ENCODE data around the gene SIRT3. TPM values are rescaled to one million over a fixed set of nuclear protein-coding genes. Genes with fewer than 3 reads are reported as not detected.

Gene SIRT3
- total and polyA plus RNA-seq, 2 of the 13 experiments (the other 11 are each of a cell fraction or from before 2014, with no cell fraction given) = 15.1 to 18.2 TPM

DNA sequence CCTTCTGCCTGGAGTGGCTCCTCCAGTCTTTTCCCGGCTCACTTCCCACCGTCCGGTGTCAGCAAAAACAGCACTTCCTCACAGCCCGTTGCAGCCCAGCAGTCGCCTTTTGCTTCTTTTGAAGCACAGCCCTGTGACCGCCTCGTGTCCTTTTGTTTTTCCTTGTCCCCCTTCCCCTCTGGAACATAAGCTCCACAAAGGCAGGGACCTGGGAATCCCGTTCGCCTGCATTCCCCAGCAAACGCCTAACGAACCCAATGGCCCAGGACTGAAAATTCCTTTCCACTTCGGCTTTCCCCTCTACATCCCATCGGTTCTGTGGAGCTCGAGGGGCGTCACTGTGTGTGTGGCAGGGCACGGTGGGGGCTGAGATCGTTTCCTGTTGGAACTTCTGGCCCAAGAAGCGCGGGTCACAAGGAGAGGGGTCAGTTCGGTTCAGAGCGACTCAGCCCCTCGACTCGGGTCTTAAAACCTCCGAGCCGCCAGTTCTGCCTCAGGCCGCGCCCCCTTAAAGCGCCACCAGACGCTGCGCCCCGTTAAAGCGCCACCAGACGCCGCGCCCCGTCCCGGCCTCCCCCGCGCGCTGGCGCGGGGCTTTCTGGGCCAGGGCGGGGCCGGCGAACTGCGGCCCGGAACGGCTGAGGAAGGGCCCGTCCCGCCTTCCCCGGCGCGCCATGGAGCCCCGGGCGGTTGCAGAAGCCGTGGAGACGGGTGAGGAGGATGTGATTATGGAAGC is 27.8 kb downstream of the SIRT3 start (continued):
- TF ChIP-seq ATM (IDR thresholded peaks at IDR 0.05; ENCODE audit: borderline replicate concordance) = no peak
- TF ChIP-seq NCOR1 (IDR thresholded peaks at IDR 0.05; ENCODE audit: borderline replicate concordance, low read length) = no peak
- no peak for TF ChIP-seq KDM3A (CRISPR knock-in tag; IDR thresholded peaks at IDR 0.05; ENCODE audit: low read depth)
- TF ChIP-seq KLF15 (CRISPR knock-in tag; IDR thresholded peaks at IDR 0.05; ENCODE audit: borderline replicate concordance) = no peak
- peak; percentile 53; the same call in 1 of the 2 replicates for TF ChIP-seq SIN3B (IDR thresholded peaks at IDR 0.05; ENCODE audit: low read length)
- TF ChIP-seq SP1 (IDR thresholded peaks at IDR 0.05) = no peak
- 0 out of 2 replicates have a peak, but pooled peaks have one; percentile 16 for TF ChIP-seq SP1 (CRISPR knock-in tag; IDR thresholded peaks at IDR 0.05)
- TF ChIP-seq, protein P1, sequence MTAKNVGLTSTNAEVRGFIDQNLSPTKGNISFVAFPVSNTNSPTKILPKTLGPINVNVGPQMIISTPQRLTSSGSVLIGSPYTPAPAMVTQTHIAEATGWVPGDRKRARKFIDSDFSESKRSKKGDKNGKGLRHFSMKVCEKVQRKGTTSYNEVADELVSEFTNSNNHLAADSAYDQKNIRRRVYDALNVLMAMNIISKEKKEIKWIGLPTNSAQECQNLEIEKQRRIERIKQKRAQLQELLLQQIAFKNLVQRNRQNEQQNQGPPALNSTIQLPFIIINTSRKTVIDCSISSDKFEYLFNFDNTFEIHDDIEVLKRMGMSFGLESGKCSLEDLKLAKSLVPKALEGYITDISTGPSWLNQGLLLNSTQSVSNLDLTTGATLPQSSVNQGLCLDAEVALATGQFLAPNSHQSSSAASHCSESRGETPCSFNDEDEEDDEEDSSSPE (CRISPR knock-in tag; IDR thresholded peaks at IDR 0.05) = peak; percentile 79
- TF ChIP-seq GPBP1L1 (CRISPR knock-in tag; IDR thresholded peaks at IDR 0.05) = no peak
- peak; percentile 21; the same call in 1 of the 2 replicates for TF ChIP-seq HDAC2 (CRISPR knock-in tag; IDR thresholded peaks at IDR 0.05)
- no peak for TF ChIP-seq ZNF276 (CRISPR knock-in tag; IDR thresholded peaks at IDR 0.05; ENCODE audit: low read depth)
- peak; percentile 39; the same call in 1 of the 2 replicates for TF ChIP-seq ERF (CRISPR knock-in tag; IDR thresholded peaks at IDR 0.05)
- TF ChIP-seq ZNF703 (CRISPR knock-in tag; IDR thresholded peaks at IDR 0.05; ENCODE audit: borderline replicate concordance) = no peak
- TF ChIP-seq SNAI1 (CRISPR knock-in tag; IDR thresholded peaks at IDR 0.05; ENCODE audit: borderline replicate concordance) = no peak
- no peak for TF ChIP-seq NR1H2 (CRISPR knock-in tag; IDR thresholded peaks at IDR 0.05; ENCODE audit: borderline replicate concordance, low read depth)
- TF ChIP-seq ZNF670 (CRISPR knock-in tag; IDR thresholded peaks at IDR 0.05; ENCODE audit: borderline replicate concordance) = no peak
- TF ChIP-seq, protein P2, sequence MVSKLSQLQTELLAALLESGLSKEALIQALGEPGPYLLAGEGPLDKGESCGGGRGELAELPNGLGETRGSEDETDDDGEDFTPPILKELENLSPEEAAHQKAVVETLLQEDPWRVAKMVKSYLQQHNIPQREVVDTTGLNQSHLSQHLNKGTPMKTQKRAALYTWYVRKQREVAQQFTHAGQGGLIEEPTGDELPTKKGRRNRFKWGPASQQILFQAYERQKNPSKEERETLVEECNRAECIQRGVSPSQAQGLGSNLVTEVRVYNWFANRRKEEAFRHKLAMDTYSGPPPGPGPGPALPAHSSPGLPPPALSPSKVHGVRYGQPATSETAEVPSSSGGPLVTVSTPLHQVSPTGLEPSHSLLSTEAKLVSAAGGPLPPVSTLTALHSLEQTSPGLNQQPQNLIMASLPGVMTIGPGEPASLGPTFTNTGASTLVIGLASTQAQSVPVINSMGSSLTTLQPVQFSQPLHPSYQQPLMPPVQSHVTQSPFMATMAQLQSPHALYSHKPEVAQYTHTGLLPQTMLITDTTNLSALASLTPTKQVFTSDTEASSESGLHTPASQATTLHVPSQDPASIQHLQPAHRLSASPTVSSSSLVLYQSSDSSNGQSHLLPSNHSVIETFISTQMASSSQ (IDR thresholded peaks at IDR 0.05; ENCODE audit: low read depth) = no peak
- TF ChIP-seq, protein P2 (CRISPR knock-in tag; IDR thresholded peaks at IDR 0.05; ENCODE audit: borderline replicate concordance) = no peak; the same call in 1 of the 2 replicates
- no peak for TF ChIP-seq ZNF720 (CRISPR knock-in tag; IDR thresholded peaks at IDR 0.05)
- TF ChIP-seq ZNF30 (CRISPR knock-in tag; IDR thresholded peaks at IDR 0.05) = 0 out of 2 replicates have a peak, but pooled peaks have one; percentile 61
- no peak for TF ChIP-seq ZNF619 (CRISPR knock-in tag; IDR thresholded peaks at IDR 0.05)
- no peak for TF ChIP-seq ZFP36L2 (CRISPR knock-in tag; IDR thresholded peaks at IDR 0.05)
- TF ChIP-seq TP53 (CRISPR knock-in tag; conservative IDR thresholded peaks at IDR 0.05) = 0 out of 2 replicates have a peak, but pooled peaks have one; percentile 7
